GM18502 (cell line): Measurements from ENCODE around the gene PNISR.
"Not testable (repeated sequence)": the region's sequence is repeated elsewhere in the genome, so short reads cannot be mapped to it uniquely, and the experiment has no call there.

Experiments used
- ATAC-seq: cut with Tn5 transposase; IDR thresholded peaks from one replicate; pipeline ENCODE4 v1.9.1; 2021; ENCODE audit warnings: mild to moderate bottlenecking; ENCODE audit not compliant: unreplicated experiment, poor library complexity

PNISR gene, protein sequence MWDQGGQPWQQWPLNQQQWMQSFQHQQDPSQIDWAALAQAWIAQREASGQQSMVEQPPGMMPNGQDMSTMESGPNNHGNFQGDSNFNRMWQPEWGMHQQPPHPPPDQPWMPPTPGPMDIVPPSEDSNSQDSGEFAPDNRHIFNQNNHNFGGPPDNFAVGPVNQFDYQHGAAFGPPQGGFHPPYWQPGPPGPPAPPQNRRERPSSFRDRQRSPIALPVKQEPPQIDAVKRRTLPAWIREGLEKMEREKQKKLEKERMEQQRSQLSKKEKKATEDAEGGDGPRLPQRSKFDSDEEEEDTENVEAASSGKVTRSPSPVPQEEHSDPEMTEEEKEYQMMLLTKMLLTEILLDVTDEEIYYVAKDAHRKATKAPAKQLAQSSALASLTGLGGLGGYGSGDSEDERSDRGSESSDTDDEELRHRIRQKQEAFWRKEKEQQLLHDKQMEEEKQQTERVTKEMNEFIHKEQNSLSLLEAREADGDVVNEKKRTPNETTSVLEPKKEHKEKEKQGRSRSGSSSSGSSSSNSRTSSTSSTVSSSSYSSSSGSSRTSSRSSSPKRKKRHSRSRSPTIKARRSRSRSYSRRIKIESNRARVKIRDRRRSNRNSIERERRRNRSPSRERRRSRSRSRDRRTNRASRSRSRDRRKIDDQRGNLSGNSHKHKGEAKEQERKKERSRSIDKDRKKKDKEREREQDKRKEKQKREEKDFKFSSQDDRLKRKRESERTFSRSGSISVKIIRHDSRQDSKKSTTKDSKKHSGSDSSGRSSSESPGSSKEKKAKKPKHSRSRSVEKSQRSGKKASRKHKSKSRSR

DNA sequence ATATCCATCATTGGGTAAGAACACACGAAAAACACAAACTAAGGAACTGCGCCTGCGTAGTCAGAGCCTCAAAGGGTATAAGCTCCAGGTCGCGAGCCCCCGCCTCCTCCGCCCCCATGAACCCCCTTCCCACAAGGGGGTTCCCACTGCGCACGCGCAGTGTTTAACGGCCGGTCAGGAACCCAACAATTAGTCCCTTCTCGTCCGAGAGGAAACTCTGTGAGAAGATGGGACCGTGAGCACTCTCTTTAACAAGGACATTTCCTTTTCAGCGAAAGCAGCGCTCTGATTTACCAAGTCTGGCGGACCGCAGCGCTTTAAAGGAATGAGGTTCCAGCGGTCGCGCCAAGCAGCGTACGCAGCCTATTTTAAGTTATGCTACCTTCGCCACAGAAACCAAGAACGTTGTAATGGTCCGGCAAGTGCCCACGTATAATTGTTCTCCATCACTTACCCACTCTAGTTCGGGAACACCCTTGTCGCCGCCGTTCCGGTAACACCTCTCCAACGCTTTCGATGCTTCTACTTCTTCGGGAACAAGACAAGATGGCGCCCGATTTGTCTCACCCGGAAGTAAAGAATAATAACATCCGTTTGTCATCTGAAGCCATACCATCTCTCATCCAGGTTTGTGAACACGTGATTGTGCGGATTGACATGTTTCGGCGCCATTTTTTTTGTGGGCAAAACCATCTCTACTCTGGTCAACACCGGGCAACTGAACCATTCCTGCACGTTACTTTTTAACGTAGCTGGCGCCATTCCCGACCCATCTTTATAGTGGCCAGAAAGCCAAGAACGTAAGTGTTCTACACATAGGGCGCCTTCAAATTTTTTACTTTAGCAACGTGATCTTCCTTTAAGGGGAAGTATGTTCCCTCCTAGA is at the start of gene PNISR:
TSS of gene PNISR (minus strand) at position 548 of the 886 bp plus-strand sequence. CDS start 10,649 bp downstream, outside the sequence.
- peak; percentile 90 for ATAC-seq

DNA sequence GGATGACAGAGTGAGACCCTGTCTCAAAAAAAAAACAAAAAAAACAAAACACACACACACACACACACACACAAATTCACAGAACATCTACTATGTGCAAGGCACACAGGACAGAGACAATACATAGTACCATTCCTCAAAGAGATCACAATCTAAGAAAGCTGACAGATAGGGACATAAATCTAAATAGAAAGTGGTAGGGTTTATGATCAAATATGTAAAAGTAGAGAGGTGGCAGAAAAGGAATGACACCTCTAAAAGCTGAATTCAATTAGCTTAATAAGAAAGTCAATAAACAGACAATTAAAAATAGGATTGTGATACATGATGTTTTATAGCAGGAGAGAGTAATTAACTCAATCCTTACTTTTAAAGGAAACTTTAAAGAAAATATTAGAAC is 48.6 kb upstream of the PNISR start:
- no peak for ATAC-seq

DNA sequence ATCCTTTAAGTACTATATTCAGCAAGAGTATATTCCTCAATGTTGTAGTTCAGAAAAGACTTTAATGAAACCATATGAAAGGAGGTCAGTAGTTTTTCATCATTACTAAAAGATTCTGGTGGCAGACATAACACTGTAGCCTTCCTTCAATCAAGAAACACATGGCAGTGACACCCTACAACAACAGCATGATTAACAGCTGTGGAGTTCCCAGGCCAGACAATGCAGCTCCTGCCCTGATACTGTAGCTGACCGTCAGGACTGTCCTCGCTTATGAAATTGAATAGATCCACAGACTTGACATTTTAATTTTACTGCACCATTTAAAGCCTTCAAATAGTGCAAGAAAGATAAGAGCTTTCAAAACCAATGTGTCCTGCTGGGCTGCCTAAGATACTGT is 46.5 kb upstream of the PNISR start:
- no peak for ATAC-seq

DNA sequence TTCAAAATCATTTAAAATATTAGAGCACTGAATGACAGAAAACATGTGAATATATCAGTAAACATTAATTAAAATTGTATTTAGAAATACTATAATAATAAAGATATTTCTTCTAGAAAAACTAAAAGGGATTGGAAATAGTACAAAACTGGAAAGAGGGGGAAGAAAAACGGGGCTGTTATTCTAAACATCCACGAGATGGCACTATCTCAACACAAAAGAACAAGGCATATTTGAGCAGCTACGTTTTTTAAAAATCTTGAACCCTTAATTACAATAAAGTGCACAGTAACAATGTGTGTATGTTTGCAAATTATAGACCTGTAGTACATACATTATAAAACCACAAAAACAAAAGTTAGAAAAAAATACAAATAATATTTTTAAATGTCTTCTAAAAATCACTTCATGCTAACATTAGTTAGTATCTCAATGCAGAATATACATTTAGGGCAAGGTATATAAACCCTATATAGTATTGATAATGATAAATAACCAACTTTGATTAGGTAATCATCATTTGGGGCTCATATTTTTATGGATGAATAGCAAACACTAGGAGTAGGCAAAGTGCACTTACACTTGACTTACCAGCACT is 42.5 kb upstream of the PNISR start:
- peak; percentile 68 for ATAC-seq

DNA sequence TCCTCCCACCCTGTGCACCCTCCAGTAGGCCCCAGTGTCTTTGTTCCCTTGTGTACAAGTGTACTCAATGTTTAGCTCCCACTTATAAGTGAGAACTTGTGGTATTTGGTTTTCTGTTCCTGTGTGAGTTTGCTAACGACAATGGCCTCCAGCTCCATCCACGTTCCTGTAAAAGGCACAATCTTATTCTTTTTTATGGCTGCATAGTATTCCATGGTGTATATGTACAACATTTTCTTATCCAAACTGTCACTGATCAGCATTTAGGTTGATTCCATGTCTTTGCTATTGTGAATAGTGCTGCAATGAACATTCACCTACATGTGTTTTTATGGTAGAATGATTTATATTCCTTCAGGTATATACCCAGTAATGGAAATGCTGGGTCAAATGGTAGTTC is 34.0 kb upstream of the PNISR start:
- ATAC-seq, result not testable (repeated sequence)

DNA sequence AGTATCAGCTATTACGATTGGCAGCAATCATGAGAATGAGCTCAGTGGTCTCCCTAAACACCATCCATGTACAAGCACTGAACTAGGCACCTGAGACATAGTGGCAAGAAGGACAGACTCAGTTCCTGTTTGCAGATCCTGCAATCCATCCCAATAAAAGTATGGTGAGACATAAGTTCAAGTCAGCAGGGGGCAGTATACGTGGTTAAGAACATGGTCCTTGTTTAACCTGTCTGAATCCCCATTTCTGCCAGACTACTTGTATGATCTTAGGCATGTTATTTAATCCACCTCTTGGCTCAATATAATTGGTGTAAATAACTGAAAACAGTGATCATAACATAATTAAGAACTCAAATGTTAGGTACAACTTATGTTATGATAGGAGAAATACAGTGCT is 33.2 kb upstream of the PNISR start:
- ATAC-seq, result no peak

DNA sequence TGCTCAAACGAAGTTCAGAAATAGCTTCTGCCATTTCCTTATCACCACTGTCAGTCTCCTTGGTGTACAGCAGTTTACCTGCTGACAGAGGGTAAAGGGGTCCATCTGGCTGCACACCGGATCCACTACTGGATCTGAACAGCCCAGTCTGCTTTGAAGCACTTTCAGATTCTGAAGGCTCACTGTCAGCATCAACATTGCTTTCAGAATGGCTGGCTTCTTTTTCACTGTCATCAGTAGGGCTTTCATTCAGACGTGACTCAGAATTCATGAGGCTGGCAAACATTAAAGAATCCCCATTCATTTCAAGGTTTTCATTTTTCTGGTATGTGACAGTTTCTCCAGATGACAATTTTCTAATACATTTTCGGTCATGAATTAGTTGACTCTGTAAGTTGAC is 21.0 kb upstream of the PNISR start:
- ATAC-seq, result no peak

DNA sequence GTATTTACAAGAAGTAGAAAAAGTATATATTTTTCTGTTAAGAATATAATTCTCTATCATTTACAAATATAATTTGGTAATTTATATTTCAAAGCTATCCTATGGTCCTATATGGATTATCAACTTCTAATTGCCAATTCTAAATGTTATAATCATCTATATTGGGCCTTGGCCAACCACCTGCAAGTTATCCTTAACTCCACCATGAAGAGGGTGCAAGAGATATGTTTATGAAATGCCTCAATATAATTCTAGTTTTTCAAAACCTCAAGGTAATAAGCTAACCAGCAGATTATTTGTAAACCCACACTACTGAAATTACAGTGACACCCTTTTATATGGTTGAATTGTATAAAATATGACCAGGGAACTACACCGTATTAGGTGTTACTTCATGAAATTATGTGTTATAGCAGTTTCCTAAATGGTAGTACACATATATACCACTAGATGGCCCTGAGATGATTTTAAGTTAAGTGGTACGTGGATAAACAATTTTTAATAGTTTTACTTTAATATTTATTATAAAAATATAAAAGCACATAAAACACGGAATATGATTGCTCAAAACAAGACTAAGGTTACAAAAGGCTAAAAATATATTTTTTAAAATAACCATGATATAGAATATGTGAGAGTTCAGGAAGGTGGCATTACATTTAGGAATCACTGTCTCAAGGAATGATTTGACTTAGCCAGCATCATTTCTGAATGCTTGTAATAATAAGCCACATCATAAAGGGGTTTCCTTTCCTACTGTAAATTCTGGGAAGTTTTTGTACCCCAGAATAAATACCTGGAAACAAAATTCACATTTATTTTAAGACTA is 9.8 kb upstream of the PNISR start:
- peak; percentile 89 for ATAC-seq

DNA sequence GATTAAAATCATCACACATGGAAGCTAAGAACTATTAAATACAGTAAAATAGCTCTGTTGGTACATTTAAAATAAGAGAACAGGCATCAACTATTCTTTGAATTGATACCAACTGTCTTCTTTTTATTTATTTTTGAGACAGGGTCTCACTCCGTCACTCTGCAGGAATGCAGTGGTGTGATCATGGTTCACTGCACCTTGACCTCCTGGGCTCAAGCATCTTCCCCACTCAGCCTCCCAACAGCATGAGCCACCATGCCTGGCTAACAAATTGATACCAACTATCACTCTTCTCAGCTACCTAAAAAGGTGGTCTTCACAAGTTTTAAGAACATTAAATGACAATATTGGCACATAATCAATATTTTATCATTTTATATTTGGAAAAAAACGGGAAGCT is 7.8 kb upstream of the PNISR start:
- no peak for ATAC-seq

DNA sequence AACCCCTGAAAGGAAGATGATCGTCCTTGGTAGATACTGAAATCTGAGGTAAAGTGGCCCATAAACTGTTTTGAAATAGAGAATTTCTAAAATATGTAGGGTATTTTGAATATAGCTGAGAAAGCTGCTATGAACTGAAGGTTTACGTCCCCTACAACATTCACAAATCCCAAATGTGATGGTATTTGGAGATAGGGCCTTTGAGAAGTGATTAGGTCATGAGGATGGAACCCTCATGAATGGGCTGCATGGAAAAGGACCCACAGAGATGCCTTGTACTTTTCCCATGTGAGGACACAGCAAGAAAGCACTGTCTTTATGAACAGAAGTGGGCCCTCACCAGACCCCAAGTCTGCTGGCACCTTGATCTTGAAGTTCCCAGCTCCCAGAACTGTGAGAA is 6.8 kb upstream of the PNISR start:
- no peak for ATAC-seq

DNA sequence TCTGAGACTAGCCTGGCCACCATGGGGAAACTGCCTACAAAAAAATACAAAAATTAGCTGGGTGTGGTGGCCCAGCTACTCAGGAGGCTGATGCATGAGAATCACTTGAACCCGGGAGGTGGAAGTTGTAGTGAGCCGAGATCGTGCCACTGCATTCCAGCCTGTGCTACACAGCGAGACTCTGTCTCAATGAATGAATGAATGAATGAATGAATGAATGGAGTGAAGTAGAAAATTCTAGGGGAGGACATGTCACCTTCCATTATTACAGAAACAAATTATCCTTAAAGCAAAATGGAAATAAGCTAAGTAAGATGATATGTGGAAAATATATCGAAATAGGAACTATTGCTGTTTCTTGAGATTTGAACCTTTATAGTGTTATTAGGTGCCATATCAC is 2.9 kb upstream of the PNISR start:
- no peak for ATAC-seq

DNA sequence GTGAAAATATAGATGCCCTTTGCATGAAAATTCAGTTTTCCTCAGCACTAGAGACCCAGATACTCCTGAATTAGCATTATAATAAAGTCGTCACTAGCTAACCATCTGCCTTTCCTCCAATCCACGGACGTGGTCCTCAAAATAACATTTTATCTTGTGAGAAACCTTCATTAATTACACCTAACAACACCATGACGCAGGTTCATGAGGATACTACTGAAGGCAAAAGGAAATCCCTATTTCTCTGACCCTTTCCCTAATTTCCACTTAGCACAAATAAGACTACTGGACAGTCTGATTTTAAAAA is 1.3 kb upstream of the PNISR start:
- no peak for ATAC-seq

DNA sequence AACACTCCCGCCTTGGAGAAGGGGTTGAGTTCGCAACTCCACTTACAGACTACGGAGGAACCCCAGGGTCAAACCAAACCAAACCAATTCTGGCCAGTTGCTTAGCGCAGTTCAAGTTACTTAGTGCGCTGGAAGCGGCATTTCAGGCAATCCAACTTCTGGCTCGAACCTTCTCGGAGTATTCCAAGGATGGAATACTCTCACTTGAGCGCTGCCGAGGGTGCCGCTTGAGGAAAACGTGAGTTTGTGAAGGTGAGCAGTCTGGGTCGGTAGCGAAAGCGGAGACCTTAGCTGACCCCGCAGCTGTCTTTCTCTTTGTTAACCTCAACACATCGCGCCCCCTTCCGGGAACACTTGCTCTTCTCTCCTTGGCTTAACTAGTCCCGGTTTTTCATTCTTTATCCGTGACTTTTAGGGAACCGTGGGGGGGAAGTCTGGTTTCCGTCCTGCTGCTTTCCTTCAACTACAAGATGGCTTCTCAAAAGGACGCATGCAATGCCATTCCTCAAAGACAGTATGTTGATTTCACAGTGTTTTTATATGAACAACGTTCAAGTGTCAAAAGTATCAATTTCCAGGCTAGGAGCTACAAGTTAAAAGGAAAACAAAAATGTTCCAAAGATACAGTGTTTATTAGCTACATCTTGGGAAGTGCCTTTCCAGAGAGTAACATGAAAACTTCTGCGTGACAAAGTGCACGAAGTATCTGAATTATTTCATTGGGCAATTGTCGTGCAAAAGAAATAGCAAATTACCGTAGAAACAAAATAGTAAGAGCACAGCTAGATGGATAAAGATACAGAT is 741 bp upstream of the PNISR start:
- ATAC-seq, result peak; percentile 62

DNA sequence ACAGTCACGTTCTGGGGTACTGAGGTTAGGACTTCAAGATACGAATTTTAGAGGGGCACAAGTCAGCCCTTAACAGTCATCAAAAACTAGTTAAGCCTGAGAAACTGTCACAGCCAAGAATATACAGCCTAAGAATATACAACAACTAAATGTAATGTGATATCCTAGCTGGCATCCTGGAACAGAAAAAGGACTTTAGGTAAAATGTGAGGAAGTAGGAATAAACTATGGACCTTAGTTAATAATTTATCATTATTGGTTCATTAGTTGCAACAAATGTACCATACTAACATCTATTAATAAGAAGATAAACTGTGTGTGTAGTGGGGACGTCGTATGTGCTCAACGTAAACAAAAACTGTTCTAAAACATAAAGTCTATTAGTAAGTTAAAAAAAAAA is 1.1 kb downstream of the PNISR start:
- ATAC-seq, result no peak

DNA sequence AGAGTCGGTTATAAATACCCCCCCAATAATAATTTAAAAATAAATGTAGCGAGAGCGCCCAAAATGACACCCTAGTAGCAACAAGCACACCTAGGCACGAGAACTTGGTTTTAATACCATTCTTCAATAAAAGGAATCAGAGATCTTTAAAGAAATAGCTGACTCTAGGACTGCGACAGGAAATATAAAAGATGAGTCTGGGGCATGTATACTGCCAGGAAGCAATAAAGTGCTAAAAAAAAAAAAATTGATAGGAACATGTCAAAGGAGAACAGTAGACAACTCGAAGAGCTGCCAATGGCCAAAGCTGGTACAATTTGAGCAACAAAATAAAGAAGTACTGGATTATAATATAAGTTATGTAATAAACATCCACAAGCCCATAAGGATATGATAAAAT is 2.2 kb downstream of the PNISR start:
- ATAC-seq, result no peak

DNA sequence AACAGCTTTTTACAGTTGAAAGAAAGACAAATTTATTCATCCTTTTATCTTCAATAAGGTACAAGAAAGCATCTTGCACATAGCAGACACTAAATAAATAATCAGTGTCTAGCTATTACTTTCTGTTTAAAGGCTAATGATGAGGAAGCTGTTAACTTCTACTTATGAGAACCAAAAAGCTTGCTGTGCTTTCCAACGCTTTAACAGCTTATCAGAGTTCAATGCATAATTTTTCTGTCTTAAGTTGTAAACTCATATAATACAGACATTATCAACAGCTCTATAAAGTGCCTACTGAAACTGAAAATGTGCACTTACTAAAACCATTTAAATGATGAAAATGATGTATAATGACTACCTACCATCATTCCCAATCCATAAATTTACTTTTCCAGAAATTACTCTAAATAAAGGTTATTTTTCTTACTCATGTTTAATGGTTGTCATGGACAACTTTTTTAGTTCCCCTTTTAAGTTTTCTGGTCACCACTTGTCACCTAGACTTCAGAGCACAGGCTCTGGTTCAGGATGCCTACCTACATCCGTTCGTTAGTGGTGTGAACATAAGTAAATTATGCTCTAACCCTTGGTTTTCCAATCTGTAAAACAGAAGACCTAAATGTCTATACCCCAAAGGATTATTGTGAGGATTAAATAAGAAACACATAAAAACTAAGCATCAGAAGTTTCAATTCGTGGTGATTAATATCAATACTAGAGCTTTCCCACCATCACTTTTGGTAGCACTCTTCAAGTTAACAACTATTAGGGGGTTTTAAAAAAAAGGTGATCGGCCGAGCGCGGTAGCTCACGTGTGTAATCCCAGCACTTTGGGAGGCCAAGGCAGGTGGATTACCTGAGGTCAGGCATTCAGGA is 8.0 kb downstream of the PNISR start:
- ATAC-seq, result peak; percentile 90

DNA sequence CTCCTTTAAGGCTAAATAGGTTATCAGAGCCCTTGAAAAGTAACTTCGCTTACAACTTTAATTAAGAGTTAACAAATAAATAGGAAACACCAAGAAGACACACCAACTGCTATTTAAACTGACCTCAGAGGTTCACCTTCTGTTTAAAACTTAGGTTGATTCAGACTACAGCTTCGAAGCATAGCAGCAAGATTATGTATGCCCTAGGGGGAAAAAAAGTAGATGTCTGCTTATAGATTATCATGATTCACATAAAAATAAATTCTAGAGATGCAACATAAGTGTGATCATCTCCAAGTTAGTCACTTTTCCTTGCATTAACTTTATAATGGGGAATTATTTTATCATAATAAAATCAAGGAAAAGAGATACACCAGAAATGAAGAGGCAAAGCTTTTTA is 8.9 kb downstream of the PNISR start:
- no peak for ATAC-seq

DNA sequence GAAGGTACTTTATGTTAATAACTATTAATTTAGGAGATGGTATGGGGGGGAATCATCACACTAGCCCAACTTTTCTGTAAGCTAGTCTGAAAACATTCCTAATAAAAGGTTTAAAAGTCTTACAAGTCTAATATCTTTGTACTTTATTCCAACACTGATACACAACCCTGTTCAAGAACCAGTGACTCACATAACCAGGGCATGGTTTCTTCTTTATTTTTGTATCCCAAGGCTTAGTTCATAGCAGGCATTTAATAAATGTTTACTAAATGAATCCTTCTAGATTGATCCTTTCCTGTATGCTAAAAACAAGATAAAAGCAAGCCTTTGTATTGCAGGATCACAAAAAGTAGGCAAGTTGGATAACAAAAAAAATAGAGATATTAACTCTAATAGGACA is 9.7 kb downstream of the PNISR start:
- ATAC-seq, result no peak
